HepG2 (cell line): ENCODE data around the gene NDE1. TPM values are rescaled to one million over a fixed set of nuclear protein-coding genes. Genes with fewer than 3 reads are reported as not detected.

Experiments
- FOXA3 ChIP-seq: IDR thresholded peaks from 2 replicates; pipeline ENCODE4 v1.6.1; 2016; ENCODE audit warnings: missing genetic modification reagents, missing compliant biosample characterization
- GABPA ChIP-seq, 2 experiments: IDR thresholded peaks; 2 replicates each; pipeline ENCODE4 v1.6.1; 2011 to 2016; ENCODE audit warnings: low read depth in 2 of 2, low read length in 1 of 2, missing biosample characterization in 1 of 2, missing genetic modification characterization in 1 of 2
- GATA4 ChIP-seq: sonication (generic); IDR thresholded peaks from 2 replicates; pipeline ENCODE4 v1.6.1; 2016; ENCODE audit warnings: antibody characterized with exemption, low read depth, borderline replicate concordance
- IKZF1 ChIP-seq: fragments of 450-650 bp; IDR thresholded peaks from 2 replicates; pipeline ENCODE4 v1.7.1; 2016
- KIAA2018 ChIP-seq: sonication (generic); formaldehyde crosslinking; IDR thresholded peaks from 2 replicates; pipeline ENCODE4 v1.5.0; 2020; ENCODE audit warnings: mild to moderate bottlenecking, missing genetic modification reagents, borderline replicate concordance
- LRRFIP1 ChIP-seq: sonication (generic); formaldehyde crosslinking; conservative IDR thresholded peaks from 2 replicates; pipeline ENCODE4 v1.4.0; 2020; ENCODE audit warnings: missing genetic modification reagents
- MXD4 ChIP-seq: IDR thresholded peaks from 2 replicates; pipeline ENCODE4 v1.6.1; 2016; ENCODE audit warnings: mild to moderate bottlenecking, missing biosample characterization, missing genetic modification reagents
- NFAT5 ChIP-seq: sonication (generic); formaldehyde crosslinking; IDR thresholded peaks from 2 replicates; pipeline ENCODE4 v1.4.0; 2020; ENCODE audit warnings: missing genetic modification reagents
- PAWR ChIP-seq: sonication (generic); formaldehyde crosslinking; IDR thresholded peaks from 2 replicates; pipeline ENCODE4 v1.4.0; 2020; ENCODE audit warnings: missing genetic modification reagents, mild to moderate bottlenecking, borderline replicate concordance
- SRSF9 ChIP-seq: fragments of 200-400 bp; formaldehyde crosslinking; IDR thresholded peaks from 2 replicates; pipeline ENCODE4 v1.6.1; 2018; ENCODE audit warnings: borderline replicate concordance, mild to moderate bottlenecking, low read depth, low read length; ENCODE audit not compliant: insufficient read depth, poor library complexity, severe bottlenecking
- STAG1 ChIP-seq: sonication (generic); formaldehyde crosslinking; IDR thresholded peaks from 2 replicates; pipeline ENCODE4 v1.4.0; 2020; ENCODE audit warnings: missing genetic modification reagents
- ZBTB1 ChIP-seq: sonication (generic); formaldehyde crosslinking; IDR thresholded peaks from 2 replicates; pipeline ENCODE4 v1.4.0; 2020; ENCODE audit warnings: missing genetic modification reagents, borderline replicate concordance
- ZNF563 ChIP-seq: sonication (generic); formaldehyde crosslinking; IDR thresholded peaks from 2 replicates; pipeline ENCODE4 v1.8.0; 2022; ENCODE audit warnings: mild to moderate bottlenecking, moderate library complexity, missing genetic modification reagents
- polyA plus RNA-seq, 8 experiments: library from polyadenylated mRNA; depleted of rRNA in 3 of 8; stranded (reverse) in 7 of 8; unstranded in 1 of 8; fragments of >200 nt; fragmentation: Illumina TruSeq in 4 of 8; extraction: Trizol in 4 of 8; gene quantifications; 2 replicates each; pipeline versions ENCODE4 v1.2.1 to v1.2.3, GENCODE V29; 2011 to 2016; ENCODE audit warnings: low read depth in 4 of 8, missing spikeins in 1 of 8, mixed read lengths in 1 of 8; ENCODE audit not compliant: insufficient read depth in 1 of 8
- total RNA-seq, 5 experiments: library from RNA; depleted of rRNA; stranded (reverse); fragments of >200 nt; fragmentation: Illumina TruSeq; extraction: Trizol; gene quantifications; 2 replicates each; pipeline ENCODE4 v1.2.3, GENCODE V29; 2016; ENCODE audit warnings: low read depth in 1 of 5

The NDE1 gene
- total and polyA plus RNA-seq, 2 of the 13 experiments (the other 11 are each of a cell fraction or from before 2014, with no cell fraction given): 40.9 to 72.5 TPM

- TF ChIP-seq NFAT5 (CRISPR knock-in tag): no peak
- no peak for TF ChIP-seq KIAA2018 (CRISPR knock-in tag)
- no peak for TF ChIP-seq STAG1 (CRISPR knock-in tag)
- no peak for TF ChIP-seq PAWR (CRISPR knock-in tag)
- TF ChIP-seq FOXA3 (CRISPR knock-in tag): no peak
- TF ChIP-seq SRSF9: no peak
- TF ChIP-seq ZBTB1 (CRISPR knock-in tag): no peak
- TF ChIP-seq LRRFIP1 (CRISPR knock-in tag): no peak
- TF ChIP-seq GATA4: no peak
- TF ChIP-seq IKZF1: no peak
- TF ChIP-seq MXD4 (CRISPR knock-in tag): no peak
- no peak for TF ChIP-seq ZNF563 (CRISPR knock-in tag)
- no peak for TF ChIP-seq GABPA (IDR thresholded peaks at IDR 0.05; ENCODE audit: low read depth, low read length)
- TF ChIP-seq GABPA (CRISPR knock-in tag; IDR thresholded peaks at IDR 0.05; ENCODE audit: low read depth): no peak
Observed at GRCh38 chr16:15606518-15607220, 43.4 kb upstream of the NDE1 start (continued).
